Measurements from ENCODE around the gene TMEM63B.

DNA sequence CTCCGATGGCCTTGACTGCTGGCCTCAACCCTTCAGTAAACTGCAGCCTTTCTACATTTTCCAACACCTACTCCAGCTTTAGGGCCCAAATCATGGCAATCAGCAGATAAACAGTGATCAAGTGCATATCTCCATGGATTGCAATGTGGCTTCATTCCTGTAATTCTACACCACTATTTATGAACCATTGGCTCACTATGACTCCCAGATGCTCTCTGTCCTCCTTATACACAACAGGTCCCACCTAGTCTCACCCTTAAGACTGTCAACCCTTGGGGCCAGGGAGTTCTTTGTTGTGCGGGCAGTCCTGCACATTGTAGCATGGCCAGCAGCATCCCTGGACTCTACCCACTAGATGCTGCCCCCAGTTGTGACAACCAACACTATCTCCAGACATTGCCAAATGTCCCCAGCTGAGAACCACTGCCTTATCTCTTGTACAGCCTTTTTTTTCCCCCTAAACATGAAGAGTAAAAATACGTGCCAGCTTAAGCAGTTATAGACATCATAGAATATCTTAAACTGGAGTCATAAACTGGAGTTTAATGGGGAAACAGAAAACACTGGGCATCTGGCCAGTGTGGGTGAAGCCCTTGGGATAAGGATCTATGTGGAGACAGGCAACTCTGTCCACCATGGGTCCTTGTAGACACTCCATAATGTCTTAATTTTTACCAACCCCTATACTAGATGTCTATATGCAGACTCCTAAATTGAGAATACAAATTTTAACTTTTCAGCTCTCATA lies 21.2 kb upstream of the TMEM63B start:
- TF ChIP-seq POLR2A (IDR thresholded peaks at IDR 0.05; ENCODE audit: low read depth, low read length) (no peak), POLR2AphosphoS5 (IDR thresholded peaks at IDR 0.05; ENCODE audit: low read depth, low read length) (no peak), TAF1 (IDR thresholded peaks at IDR 0.05; ENCODE audit: borderline replicate concordance, low read depth, low read length) (no peak)

Measured in GM12892 (cell line).